D721Med (cell line): ENCODE measurements around the gene YPEL4.

Experiments
- DNase-seq: peaks from one replicate; pipeline ENCODE4 v3.0.0; 2011; ENCODE audit warnings: low spot score; ENCODE audit not compliant: insufficient read length
- FAIRE-seq: peaks from 2 replicates; lab custom pipeline; 2011; peaks lifted over from hg19 to GRCh38; lab: Jason Lieb, UNC
- CTCF ChIP-seq: IDR thresholded peaks from 2 replicates; pipeline ENCODE4 v1.5.1; 2012; ENCODE audit warnings: mild to moderate bottlenecking, control low read depth; ENCODE audit not compliant: insufficient read depth; ENCODE audit errors: missing control alignments

YPEL4 gene

GRCh38 chr11:57674251-57674650 lies 24.5 kb upstream of the YPEL4 start:
- TF ChIP-seq CTCF, result no peak
- no peak for DNase-seq
- FAIRE-seq, result no peak

DNA sequence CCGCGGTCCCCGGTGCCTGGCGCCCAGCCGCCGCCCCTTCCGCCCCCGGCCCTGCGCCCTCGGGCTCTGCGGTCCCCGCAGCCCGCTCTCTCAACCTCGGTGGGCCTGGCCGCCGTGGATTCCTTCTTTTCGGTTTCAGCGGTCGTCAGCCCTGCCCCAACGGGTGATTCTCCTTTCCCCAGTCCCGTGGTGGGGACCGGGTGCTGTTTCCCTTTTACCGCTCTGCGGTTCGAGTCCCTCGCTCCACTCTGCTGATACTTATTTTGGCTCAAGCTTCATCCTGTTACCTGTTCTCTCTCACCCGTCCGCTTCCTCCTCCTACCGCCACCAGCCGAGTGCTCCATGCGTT lies 18.7 kb upstream of the YPEL4 start:
- no peak for TF ChIP-seq CTCF

DNA sequence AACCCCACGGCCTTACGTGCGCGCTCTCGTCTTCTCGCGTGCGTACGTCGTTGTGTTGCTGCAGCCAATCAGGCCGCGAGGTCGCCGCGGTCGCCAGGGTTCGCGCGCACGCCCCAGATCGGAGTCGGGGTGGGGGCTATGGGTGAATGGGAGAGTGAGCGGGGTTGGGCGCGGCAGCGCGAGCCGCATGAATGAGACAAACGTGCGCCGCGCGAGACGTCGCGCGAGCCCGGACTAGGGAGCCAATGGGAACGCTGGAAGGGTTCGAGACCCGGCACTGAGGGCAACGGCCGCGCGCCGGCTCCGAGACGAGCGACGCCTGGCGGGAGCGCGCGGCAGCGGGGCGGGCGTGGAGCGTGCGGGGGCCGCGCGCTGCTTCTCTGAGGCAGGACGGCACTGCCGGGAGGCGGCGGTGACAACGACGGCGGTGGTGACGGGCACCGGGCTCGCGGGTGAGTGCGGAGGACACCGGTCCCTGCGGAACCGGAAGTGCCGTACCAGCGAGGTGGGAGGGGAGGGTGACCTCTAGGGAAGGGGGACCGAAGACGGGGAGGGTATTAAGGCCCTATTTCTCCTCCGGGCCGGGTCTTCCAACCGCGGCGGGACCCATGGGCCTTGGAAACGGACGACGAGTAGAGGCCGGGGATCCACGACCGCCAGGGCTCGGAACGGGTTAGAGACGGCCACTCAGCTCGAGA lies 18.2 kb upstream of the YPEL4 start, which contains the start of gene ZDHHC5:
TSS of gene ZDHHC5 (plus strand) at position 379 of the 698 bp plus-strand sequence. CDS start 4,977 bp downstream, outside the sequence.
- DNase-seq, result peak; percentile 85
- no peak for FAIRE-seq
- TF ChIP-seq CTCF, result peak; percentile 33

More for the DNA sequence above, 18.7 kb upstream of the YPEL4 start:
- FAIRE-seq (no peak), DNase-seq (no peak)

DNA sequence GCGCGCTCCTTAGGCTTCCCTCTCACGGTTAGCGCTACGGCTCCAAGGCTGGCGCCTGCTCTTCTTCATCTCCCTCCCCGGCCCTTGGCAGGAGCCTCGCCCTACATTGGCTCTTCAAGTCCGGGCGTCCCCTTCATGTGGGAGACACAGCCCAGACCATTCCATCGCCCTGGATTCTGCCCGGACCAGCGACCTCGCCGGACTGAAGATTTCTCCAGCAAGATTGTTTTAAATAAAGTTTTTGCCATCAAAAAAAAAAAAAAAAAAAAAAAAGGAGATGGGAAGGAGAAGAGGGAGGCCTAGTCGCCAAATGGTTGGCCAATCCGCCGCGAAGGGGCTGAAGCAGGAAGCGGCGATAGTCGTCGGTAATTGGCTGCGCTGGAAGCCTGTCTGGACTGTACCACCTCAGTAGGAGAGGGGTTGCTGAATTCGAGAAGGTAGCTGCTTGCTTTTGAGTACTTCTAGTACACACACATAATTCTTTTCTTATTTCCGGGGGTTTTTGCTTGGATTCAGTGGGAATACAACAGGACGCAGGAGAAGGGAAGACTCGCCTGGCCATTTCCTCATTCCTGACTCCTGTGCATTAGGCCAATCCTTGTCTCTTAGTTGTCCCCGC lies 17.5 kb upstream of the YPEL4 start:
- no peak for TF ChIP-seq CTCF
- no peak for FAIRE-seq

DNA sequence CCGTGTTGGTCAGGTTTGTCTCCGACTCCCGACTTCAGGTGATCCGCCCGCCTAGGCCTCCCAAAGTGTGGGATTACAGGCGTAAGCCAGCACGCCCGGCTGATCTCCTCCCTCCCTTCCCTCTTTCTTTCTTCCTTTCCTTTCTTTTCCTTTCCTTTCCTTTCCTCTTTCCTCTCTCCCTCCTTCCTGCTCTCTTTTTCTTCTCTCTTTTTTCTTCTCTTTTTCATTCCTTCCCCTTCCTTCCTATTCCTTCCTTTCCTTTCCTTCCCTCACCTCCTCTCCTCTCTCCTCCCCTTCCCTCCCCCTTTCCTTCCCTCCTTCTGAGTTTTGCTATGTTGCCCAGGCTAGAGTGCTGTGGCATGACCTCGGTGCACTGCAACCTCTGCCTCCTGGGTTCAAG lies 14.3 kb upstream of the YPEL4 start:
- no peak for FAIRE-seq
- no peak for TF ChIP-seq CTCF
- no peak for DNase-seq

More for the DNA sequence above, 17.5 kb upstream of the YPEL4 start:
- peak; percentile 57 for DNase-seq

GRCh38 chr11:57662893-57663292 lies 13.2 kb upstream of the YPEL4 start:
- FAIRE-seq (no peak), DNase-seq (no peak)
- peak; percentile 43 for TF ChIP-seq CTCF

DNA sequence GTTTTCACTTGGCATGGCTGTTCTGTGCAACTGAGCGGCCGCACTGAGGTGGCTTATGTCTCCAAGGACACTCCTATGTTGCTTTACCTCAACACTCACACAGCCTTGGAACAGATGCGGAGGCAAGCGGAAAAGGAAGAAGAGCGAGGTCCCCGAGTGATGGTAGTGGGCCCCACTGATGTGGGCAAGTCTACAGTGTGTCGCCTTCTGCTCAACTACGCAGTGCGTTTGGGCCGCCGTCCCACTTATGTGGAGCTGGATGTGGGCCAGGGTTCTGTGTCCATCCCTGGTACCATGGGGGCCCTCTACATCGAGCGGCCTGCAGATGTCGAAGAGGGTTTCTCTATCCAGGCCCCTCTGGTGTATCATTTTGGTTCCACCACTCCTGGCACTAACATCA lies 10.0 kb upstream of the YPEL4 start:
- no peak for FAIRE-seq
- TF ChIP-seq CTCF, result no peak
- no peak for DNase-seq
